IPS-15b (cell line): Measurements from ENCODE around the gene ZFP69.
A peak's percentile ranks its signal among the peaks of the same experiment; 100 is the strongest.

Experiments
- H3K27me3 ChIP-seq: one replicate; pipeline ENCODE4 v1.6.1; 2013; ENCODE audit warnings: low read length; ENCODE audit not compliant: control insufficient read depth, insufficient read depth
- H3K36me3 ChIP-seq: one replicate; pipeline ENCODE4 v1.6.1; 2013; ENCODE audit warnings: low read length; ENCODE audit not compliant: control insufficient read depth, insufficient read depth
- H3K4me1 ChIP-seq: one replicate; pipeline ENCODE4 v1.6.1; 2013; ENCODE audit warnings: mild to moderate bottlenecking, low read length; ENCODE audit not compliant: control insufficient read depth, insufficient read depth
- H3K4me3 ChIP-seq: one replicate; pipeline ENCODE4 v1.5.1; 2013; ENCODE audit warnings: low read depth, low read length
- H3K9ac ChIP-seq: one replicate; pipeline ENCODE4 v1.6.1; 2013; ENCODE audit warnings: low read depth, mild to moderate bottlenecking, low read length
- H3K9me3 ChIP-seq: one replicate; pipeline ENCODE4 v1.6.1; 2013; ENCODE audit warnings: mild to moderate bottlenecking, low read length; ENCODE audit not compliant: control insufficient read depth, insufficient read depth

ZFP69 gene

DNA sequence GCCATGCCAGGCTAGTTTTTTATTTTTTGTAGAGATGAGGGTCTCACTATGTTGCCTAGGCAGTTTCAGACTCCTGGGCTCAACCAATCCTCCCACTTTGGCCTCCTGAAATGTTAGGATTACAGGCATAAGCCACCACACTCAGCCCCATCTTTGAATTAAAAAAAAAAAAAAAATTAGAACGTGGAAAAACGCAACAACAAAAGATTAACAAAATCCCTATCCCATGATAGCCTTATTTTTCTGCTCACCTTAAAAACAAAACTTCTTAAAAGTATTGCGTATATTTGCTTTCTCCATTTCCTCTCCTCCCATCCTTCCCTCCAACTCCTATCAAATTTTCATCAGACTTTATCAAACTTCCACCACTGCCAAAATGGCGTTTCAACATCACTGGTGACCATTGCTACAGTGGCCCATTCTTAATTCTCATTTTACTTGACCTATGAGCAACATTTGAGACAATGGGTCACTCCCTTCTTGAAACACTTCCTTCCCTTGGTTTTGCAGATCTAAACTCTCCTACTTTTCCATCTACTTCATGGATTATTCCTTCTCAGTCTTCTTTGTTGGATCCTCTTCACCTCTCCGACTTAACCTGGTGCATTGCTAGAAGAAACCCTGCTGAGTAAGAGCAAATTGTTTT lies 53.8 kb downstream of the ZFP69 start:
- Histone ChIP-seq H3K9me3 (no peaks in the 10 kb centered on the region), H3K9ac (peak overlapping the region; percentile 83), H3K4me1 (no peaks in the 10 kb centered on the region), H3K36me3 (no peaks in the 10 kb centered on the region), H3K4me3 (peak overlapping the region; percentile 88), H3K27me3 (no peaks in the 10 kb centered on the region)

- H3K4me3 ChIP-seq, result peak within 1 kb of the TSS; percentile 88
- no peaks in the 10 kb centered on the region for H3K36me3 ChIP-seq
- no peaks in the 10 kb centered on the region for H3K27me3 ChIP-seq
- H3K9ac ChIP-seq, result peak within 1 kb of the TSS; percentile 83
- H3K9me3 ChIP-seq, result no peaks in the 10 kb centered on the region
- H3K4me1 ChIP-seq, result no peaks in the 10 kb centered on the region
Observed at GRCh38 chr1:40531381-40532061, 54.4 kb downstream of the ZFP69 start, which contains the start of gene ZNF684. ZNF684 (plus strand) TSS chr1:40531637; CDS start chr1:40533167, 1,530 bp downstream.

GRCh38 chr1:40532062-40532389 lies 54.9 kb downstream of the ZFP69 start:
- Histone ChIP-seq H3K4me3 (peak overlapping the region; percentile 88), H3K4me1 (no peaks in the 10 kb centered on the region), H3K36me3 (no peaks in the 10 kb centered on the region), H3K9ac (peak overlapping the region; percentile 57), H3K9me3 (no peaks in the 10 kb centered on the region), H3K27me3 (no peaks in the 10 kb centered on the region)

DNA sequence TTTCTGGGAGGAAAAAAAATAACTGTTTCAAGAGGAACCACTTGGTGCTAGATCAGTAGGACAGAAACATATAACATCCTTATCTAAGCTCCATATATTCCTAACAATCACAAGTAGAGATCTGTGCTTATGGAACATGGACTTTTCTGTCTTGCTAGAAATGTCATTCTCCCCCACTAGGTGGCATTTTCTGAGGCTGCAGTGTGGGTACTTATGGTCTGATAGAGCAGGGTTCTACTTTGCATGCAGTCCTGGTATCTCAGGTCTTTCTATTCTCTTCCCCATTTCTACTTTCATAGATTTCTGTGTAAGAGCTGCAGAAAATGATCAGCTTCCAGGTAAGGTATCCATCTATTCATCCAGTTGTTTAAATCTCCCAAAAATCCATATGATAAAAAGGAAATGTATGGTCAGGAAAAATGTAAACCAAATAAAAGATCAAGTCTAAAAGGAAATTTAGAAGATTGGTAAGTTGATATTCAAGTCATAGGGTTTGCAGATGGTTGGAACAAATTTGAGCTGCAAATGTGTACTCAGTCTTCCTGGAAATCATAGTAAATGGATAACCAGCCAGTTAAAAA lies 55.8 kb downstream of the ZFP69 start:
- H3K27me3 ChIP-seq, result no peaks in the 10 kb centered on the region
- no peaks in the 10 kb centered on the region for H3K9me3 ChIP-seq
- no peaks in the 10 kb centered on the region for H3K4me1 ChIP-seq
- no peaks in the 10 kb centered on the region for H3K36me3 ChIP-seq
- H3K4me3 ChIP-seq, result no peak overlapping the region
- H3K9ac ChIP-seq, result no peak overlapping the region

DNA sequence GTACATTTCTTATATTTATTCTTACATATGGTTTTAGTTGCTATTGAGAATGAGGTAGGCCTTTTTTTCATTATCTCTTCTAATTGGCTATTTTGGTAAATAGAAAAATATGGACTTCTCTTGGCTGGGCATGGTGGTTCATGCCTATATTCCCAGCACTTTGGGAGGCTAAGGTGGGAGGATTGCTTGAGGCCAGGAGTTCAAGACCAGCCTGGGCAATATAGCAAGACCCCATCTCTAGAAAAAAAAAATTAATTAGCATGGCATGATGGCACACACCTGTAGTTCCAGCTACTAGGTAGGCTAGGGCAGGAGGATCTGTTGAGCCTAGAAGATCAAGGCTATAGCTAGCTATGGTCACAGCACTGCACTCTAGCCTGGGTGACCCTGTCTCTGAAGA lies 57.5 kb downstream of the ZFP69 start:
- Histone ChIP-seq H3K36me3 (no peaks in the 10 kb centered on the region), H3K9me3 (no peaks in the 10 kb centered on the region), H3K4me1 (no peaks in the 10 kb centered on the region), H3K27me3 (no peaks in the 10 kb centered on the region), H3K9ac (no peak overlapping the region), H3K4me3 (no peak overlapping the region)

- Histone ChIP-seq H3K36me3 (no peaks in the 10 kb centered on the region), H3K4me1 (no peaks in the 10 kb centered on the region), H3K9ac (no peak overlapping the region), H3K4me3 (no peak overlapping the region), H3K9me3 (no peaks in the 10 kb centered on the region), H3K27me3 (no peaks in the 10 kb centered on the region)
Observed at GRCh38 chr1:40535732-40536131, 58.6 kb downstream of the ZFP69 start.

GRCh38 chr1:40539338-40539737 lies 62.2 kb downstream of the ZFP69 start:
- H3K4me1 ChIP-seq, result no peaks in the 10 kb centered on the region
- H3K9ac ChIP-seq, result no peak overlapping the region
- H3K36me3 ChIP-seq, result no peaks in the 10 kb centered on the region
- H3K4me3 ChIP-seq, result no peak overlapping the region
- no peaks in the 10 kb centered on the region for H3K9me3 ChIP-seq
- H3K27me3 ChIP-seq, result no peaks in the 10 kb centered on the region
